Activated naive CD4-positive, alpha-beta T cell treated with anti-CD3 and anti-CD28 coated beads, Interleukin-2, amount 10 ng/mL, durations not matched to agents 7 days and 5 days (primary cell): ENCODE data around the gene ADGRF3.
"Not testable (repeated sequence)": the region's sequence is repeated elsewhere in the genome, so short reads cannot be mapped to it uniquely, and the experiment has no call there.

Experiments
- CTCF ChIA-PET: fragments of 350-600 bp; sonication (Branson Sonifier 250); formaldehyde crosslinking; loops from one replicate; lab custom pipeline; 2021; ENCODE audit warnings: antibody characterized with exemption; lab: Charles Lee
- DNase-seq: peaks from one replicate; pipeline ENCODE4 v3.0.0-alpha.2; 2020
- H3K27ac Mint-ChIP-seq: one replicate; pipeline ENCODE4 v1.8.0; 2021; ENCODE audit warnings: mild to moderate bottlenecking, moderate library complexity, mixed read lengths
- H3K27me3 Mint-ChIP-seq: one replicate; pipeline ENCODE4 v1.8.0; 2021; ENCODE audit warnings: mild to moderate bottlenecking, mixed read lengths
- H3K36me3 Mint-ChIP-seq: one replicate; pipeline ENCODE4 v1.8.0; 2021; ENCODE audit warnings: mixed read lengths
- H3K4me1 Mint-ChIP-seq: one replicate; pipeline ENCODE4 v1.8.0; 2021; ENCODE audit warnings: mixed read lengths
- H3K4me3 Mint-ChIP-seq: one replicate; pipeline ENCODE4 v1.8.0; 2021; ENCODE audit warnings: mild to moderate bottlenecking, moderate library complexity, mixed read lengths
- H3K9me3 Mint-ChIP-seq: one replicate; pipeline ENCODE4 v1.8.0; 2021; ENCODE audit warnings: mixed read lengths

The ADGRF3 gene, protein sequence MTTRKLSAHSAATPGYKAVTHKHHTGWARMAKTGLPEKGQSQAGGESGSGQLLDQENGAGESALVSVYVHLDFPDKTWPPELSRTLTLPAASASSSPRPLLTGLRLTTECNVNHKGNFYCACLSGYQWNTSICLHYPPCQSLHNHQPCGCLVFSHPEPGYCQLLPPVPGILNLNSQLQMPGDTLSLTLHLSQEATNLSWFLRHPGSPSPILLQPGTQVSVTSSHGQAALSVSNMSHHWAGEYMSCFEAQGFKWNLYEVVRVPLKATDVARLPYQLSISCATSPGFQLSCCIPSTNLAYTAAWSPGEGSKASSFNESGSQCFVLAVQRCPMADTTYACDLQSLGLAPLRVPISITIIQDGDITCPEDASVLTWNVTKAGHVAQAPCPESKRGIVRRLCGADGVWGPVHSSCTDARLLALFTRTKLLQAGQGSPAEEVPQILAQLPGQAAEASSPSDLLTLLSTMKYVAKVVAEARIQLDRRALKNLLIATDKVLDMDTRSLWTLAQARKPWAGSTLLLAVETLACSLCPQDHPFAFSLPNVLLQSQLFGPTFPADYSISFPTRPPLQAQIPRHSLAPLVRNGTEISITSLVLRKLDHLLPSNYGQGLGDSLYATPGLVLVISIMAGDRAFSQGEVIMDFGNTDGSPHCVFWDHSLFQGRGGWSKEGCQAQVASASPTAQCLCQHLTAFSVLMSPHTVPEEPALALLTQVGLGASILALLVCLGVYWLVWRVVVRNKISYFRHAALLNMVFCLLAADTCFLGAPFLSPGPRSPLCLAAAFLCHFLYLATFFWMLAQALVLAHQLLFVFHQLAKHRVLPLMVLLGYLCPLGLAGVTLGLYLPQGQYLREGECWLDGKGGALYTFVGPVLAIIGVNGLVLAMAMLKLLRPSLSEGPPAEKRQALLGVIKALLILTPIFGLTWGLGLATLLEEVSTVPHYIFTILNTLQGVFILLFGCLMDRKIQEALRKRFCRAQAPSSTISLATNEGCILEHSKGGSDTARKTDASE

DNA sequence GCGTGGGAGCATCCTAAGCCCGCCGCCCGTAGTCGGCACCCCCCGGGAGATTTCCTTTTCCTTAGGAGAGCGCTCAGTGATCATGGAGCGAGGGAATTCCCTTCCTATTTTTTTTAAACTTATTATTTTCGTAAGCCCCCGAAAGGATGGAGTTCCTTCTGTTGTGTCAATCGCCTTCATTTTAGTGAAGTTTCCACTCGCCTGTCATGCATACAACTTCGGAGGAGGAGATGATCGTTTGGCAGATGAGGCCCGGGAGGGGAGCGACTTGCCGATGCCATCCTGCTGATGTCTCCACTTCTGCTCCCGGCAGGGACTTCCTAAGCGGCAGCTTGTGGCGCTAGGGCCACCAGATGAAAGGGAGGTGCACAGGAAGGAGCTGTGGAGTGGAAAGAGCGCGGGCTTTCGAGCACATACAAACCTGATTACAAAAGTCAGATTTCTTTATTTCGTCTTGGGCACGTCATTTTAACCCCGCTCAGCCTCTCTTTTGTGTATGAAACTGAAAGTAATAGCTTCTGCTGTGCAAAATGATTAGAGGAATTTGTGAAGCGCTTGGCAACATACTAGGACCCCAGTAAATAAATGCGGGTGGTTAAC is at the start of gene ADGRF3:
Gene ADGRF3, minus strand, starts transcription at position 336 of the 600 bp plus-strand sequence. CDS start 555 bp downstream, outside the sequence.
- peaks cover 33% of the 10 kb centered on the region for H3K4me1 Mint-ChIP-seq
- no peaks in the 10 kb centered on the region for H3K27me3 Mint-ChIP-seq
- CTCF ChIA-PET, result no interaction called here
- peaks cover 16% of the 10 kb centered on the region for H3K36me3 Mint-ChIP-seq
- H3K4me3 Mint-ChIP-seq, result peak within 1 kb of the TSS; percentile 97
- H3K27ac Mint-ChIP-seq, result peak within 1 kb of the TSS; percentile 99
- no peaks in the 10 kb centered on the region for H3K9me3 Mint-ChIP-seq
- peak; percentile 83 for DNase-seq

GRCh38 chr2:26395394-26395793 is 48.8 kb upstream of the ADGRF3 start:
- Mint-ChIP-seq H3K36me3 (peaks cover 15% of the 10 kb centered on the region), H3K9me3 (no peaks in the 10 kb centered on the region), H3K27ac (no peak overlapping the region), H3K27me3 (peaks cover 6% of the 10 kb centered on the region), H3K4me3 (no peak overlapping the region), H3K4me1 (peaks cover 15% of the 10 kb centered on the region)
- CTCF ChIA-PET, result no interaction called here
- DNase-seq, result no peak

DNA sequence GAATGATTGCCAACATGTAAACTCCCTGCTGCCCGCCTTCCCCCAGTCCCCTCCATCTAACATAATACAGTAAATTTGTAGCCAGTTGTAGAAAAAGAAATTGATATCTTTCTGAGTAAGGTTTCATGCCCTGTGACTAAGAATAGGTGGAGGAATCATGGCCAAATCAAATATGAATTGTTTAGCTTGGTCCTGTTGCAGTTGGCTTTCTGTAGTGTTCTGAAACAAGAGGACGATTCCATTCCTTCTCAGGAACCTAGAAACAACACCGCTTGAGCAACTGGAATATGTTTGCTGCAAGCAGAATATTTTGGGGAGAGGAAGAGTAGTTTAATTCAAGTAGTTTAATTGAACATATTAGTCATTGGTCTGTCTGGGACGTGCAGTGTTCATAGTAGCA is 48.1 kb upstream of the ADGRF3 start:
- no peak for DNase-seq
- CTCF ChIA-PET, result interaction anchor here (0.5 kb wide), 1 partner anchor 683 kb away, joined by 3 read pairs; the partner anchor contains the start of gene EMILIN1
- Mint-ChIP-seq H3K36me3 (peaks cover 20% of the 10 kb centered on the region), H3K27ac (no peak overlapping the region), H3K27me3 (no peaks in the 10 kb centered on the region), H3K4me1 (peaks cover 8% of the 10 kb centered on the region), H3K9me3 (no peaks in the 10 kb centered on the region), H3K4me3 (no peak overlapping the region)

- CTCF ChIA-PET, result no interaction called here
- Mint-ChIP-seq H3K4me3 (no peak overlapping the region), H3K4me1 (peaks cover under 1% of the 10 kb centered on the region), H3K36me3 (peaks cover 39% of the 10 kb centered on the region), H3K27me3 (no peaks in the 10 kb centered on the region), H3K9me3 (no peaks in the 10 kb centered on the region), H3K27ac (no peak overlapping the region)
- no peak for DNase-seq
Observed at GRCh38 chr2:26387189-26387588, 40.6 kb upstream of the ADGRF3 start.

DNA sequence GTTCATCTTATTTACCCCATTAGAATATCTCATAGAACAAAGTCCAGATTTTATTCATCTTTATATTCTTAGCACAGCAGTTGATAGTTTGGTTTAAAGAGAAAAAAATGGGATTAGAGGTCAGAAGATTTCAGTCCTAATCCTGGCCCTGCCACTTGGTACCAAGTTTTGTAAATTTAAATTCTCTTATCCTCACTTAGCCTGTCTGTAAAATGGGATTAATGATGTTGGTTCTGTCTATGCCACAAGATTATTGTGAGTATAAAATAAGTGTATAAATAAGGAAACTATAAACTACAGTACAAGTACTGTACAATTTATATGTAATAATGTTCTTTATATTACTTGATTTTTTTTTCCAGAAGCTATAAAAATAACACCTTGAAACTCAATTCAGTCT is 38.0 kb upstream of the ADGRF3 start:
- Mint-ChIP-seq H3K27ac (no peak overlapping the region), H3K36me3 (peaks cover 33% of the 10 kb centered on the region), H3K27me3 (no peaks in the 10 kb centered on the region), H3K4me3 (no peak overlapping the region), H3K9me3 (no peaks in the 10 kb centered on the region), H3K4me1 (peaks cover 3% of the 10 kb centered on the region)
- CTCF ChIA-PET, result no interaction called here
- DNase-seq, result no peak

DNA sequence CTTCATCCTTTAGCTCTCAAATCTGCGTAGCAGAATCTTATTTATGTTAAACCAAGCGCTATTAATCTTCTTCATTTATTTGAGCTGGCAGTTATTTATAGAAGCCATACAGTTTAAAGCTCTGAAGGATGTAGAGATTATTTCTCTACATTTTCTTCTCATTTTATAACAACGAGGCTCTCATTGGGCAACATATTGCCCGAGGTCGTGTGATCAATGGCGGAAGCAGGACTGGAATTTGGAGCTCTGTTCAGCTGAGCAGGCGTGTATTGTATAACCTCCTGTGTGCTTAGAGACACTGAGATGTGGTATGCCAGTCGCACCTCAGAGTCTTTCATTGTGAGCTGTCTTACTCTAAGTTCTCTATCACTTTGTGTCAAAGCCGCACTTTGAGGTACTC is 37.6 kb upstream of the ADGRF3 start:
- no peaks in the 10 kb centered on the region for H3K27me3 Mint-ChIP-seq
- CTCF ChIA-PET, result no interaction called here
- DNase-seq, result no peak
- H3K9me3 Mint-ChIP-seq, result no peaks in the 10 kb centered on the region
- H3K36me3 Mint-ChIP-seq, result peaks cover 30% of the 10 kb centered on the region
- H3K4me1 Mint-ChIP-seq, result peaks cover 3% of the 10 kb centered on the region
- no peak overlapping the region for H3K4me3 Mint-ChIP-seq
- H3K27ac Mint-ChIP-seq, result no peak overlapping the region

GRCh38 chr2:26382564-26382963 is 36.0 kb upstream of the ADGRF3 start:
- no peak for DNase-seq
- Mint-ChIP-seq H3K27ac (no peak overlapping the region), H3K27me3 (no peaks in the 10 kb centered on the region), H3K4me1 (peaks cover 16% of the 10 kb centered on the region), H3K9me3 (no peaks in the 10 kb centered on the region), H3K36me3 (peaks cover 37% of the 10 kb centered on the region), H3K4me3 (no peak overlapping the region)
- CTCF ChIA-PET, result interaction anchor here (0.6 to 1.0 kb wide), 2 partner anchors 10 to 697 kb away, joined by 3 read pairs; no protein-coding TSS in a partner anchor

GRCh38 chr2:26380281-26380680 is 33.7 kb upstream of the ADGRF3 start:
- Mint-ChIP-seq H3K9me3 (no peaks in the 10 kb centered on the region), H3K27ac (peak overlapping the region; percentile 26), H3K36me3 (peaks cover 37% of the 10 kb centered on the region), H3K27me3 (no peaks in the 10 kb centered on the region), H3K4me3 (no peak overlapping the region), H3K4me1 (peaks cover 32% of the 10 kb centered on the region)
- DNase-seq, result no peak
- CTCF ChIA-PET, result no interaction called here

- Mint-ChIP-seq H3K4me3 (no peak overlapping the region), H3K4me1 (peaks cover 33% of the 10 kb centered on the region), H3K36me3 (peaks cover 49% of the 10 kb centered on the region), H3K9me3 (no peaks in the 10 kb centered on the region), H3K27ac (peak overlapping the region; percentile 88), H3K27me3 (no peaks in the 10 kb centered on the region)
- no peak for DNase-seq
- CTCF ChIA-PET, result interaction anchor here (0.7 kb wide), 1 partner anchor 20 kb away, joined by 3 read pairs; no protein-coding TSS in a partner anchor
Observed at GRCh38 chr2:26376799-26377198, 30.2 kb upstream of the ADGRF3 start.

DNA sequence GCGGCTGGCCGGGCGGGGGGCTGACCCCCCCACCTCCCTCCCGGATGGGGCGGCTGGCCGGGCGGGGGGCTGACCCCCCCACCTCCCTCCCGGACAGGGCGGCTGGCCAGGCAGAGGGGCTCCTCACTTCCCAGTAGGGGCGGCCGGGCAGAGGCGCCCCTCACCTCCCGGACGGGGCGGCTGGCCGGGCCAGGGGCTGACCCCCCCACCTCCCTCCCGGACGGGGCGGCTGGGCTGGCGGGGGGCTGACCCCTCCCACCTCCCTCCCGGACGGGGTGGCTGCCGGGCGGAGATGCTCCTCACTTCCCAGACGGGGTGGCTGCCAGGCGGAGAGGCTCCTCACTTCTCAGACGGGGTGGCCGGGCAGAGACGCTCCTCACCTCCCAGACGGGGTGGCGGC is 24.3 kb upstream of the ADGRF3 start:
- DNase-seq, H3K4me1 Mint-ChIP-seq, H3K4me3 Mint-ChIP-seq, H3K27ac Mint-ChIP-seq, H3K9me3 Mint-ChIP-seq, CTCF ChIA-PET, H3K27me3 Mint-ChIP-seq: not testable (repeated sequence)
- peaks cover 48% of the 10 kb centered on the region for H3K36me3 Mint-ChIP-seq

DNA sequence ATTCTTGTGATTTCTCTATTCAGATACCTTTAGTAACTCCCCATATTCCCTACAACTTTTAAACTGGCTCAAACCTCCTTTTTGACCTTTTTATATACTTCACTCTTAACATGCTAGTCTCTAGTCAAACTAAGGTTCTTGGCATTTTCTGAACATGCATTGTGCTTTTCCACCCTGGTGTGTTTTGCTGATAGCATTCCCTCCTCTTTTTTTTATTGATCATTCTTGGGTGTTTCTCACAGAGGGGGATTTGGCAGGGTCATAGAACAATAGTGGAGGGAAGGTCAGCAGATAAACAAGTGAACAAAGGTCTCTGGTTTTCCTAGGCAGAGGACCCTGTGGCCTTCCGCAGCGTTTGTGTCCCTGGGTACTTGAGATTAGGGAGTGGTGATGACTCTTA is 23.1 kb upstream of the ADGRF3 start:
- H3K4me1 Mint-ChIP-seq, H3K27ac Mint-ChIP-seq, CTCF ChIA-PET, DNase-seq, H3K9me3 Mint-ChIP-seq, H3K27me3 Mint-ChIP-seq, H3K4me3 Mint-ChIP-seq: not testable (repeated sequence)
- peaks cover 42% of the 10 kb centered on the region for H3K36me3 Mint-ChIP-seq

- Mint-ChIP-seq H3K9me3 (no peaks in the 10 kb centered on the region), H3K36me3 (peaks cover 26% of the 10 kb centered on the region), H3K4me3 (no peak overlapping the region), H3K4me1 (peaks cover 10% of the 10 kb centered on the region), H3K27ac (no peak overlapping the region), H3K27me3 (no peaks in the 10 kb centered on the region)
- no peak for DNase-seq
- CTCF ChIA-PET, result no interaction called here
Observed at GRCh38 chr2:26366957-26367356, 20.4 kb upstream of the ADGRF3 start.

GRCh38 chr2:26364669-26365068 is 18.1 kb upstream of the ADGRF3 start:
- Mint-ChIP-seq H3K27me3 (no peaks in the 10 kb centered on the region), H3K27ac (no peak overlapping the region), H3K4me3 (no peak overlapping the region), H3K4me1 (peaks cover 14% of the 10 kb centered on the region), H3K36me3 (peaks cover 19% of the 10 kb centered on the region), H3K9me3 (no peaks in the 10 kb centered on the region)
- DNase-seq, result no peak
- CTCF ChIA-PET, result interaction anchor here (1.2 kb wide), 1 partner anchor 9 kb away, joined by 3 read pairs; no protein-coding TSS in a partner anchor

DNA sequence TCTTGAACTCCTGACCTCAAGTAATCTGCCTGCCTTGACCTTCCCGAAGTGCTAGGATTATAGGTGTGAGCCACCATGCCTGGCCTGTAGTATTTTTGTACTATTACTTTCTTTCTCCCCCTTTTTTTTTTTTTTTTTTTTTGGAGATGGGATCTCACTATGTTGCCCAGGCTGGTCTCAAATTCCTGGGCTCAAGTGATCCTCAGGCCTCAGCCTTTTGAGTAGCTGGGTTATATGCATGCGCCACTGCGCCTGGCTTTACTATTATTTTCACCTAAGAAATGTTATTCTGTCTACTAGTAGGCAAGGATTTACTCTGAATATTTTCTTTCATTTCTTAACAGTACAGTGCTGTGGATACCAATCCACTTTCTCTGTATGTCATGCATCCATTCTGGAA is 17.4 kb upstream of the ADGRF3 start:
- no peak overlapping the region for H3K27ac Mint-ChIP-seq
- CTCF ChIA-PET, result interaction anchor here (1.2 kb wide), 1 partner anchor 10 kb away, joined by 3 read pairs; no protein-coding TSS in a partner anchor
- H3K9me3 Mint-ChIP-seq, result no peaks in the 10 kb centered on the region
- no peak overlapping the region for H3K4me3 Mint-ChIP-seq
- peaks cover 15% of the 10 kb centered on the region for H3K36me3 Mint-ChIP-seq
- DNase-seq, result no peak
- H3K4me1 Mint-ChIP-seq, result peaks cover 19% of the 10 kb centered on the region
- H3K27me3 Mint-ChIP-seq, result no peaks in the 10 kb centered on the region
